ENCODE data around the gene C20orf144.

DNA sequence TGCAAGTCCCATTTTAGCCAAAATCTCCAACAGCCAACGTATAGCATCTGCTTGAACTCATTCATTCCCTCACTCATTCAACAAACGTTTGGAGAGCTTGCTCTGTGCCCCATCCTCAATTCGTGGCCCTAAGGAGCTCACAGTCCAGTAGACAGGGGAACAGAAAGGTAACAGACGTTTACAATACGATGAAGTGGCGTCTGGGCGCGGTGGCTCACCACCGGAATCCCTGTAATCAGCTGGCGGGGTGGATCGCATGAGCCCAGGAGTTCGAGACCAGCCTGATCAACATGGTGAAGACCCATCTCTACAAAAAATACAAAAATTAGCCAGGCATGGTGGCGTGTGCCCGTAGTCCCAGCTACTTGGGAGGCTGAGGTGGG is 24.8 kb downstream of the C20orf144 start:
- TF ChIP-seq CTCF (IDR thresholded peaks at IDR 0.05; ENCODE audit: low read length) (no peak), EZH2 (optimal IDR thresholded peaks at IDR 0.05; ENCODE audit: low read depth, low read length) (no peak), EZH2phosphoT487 (IDR thresholded peaks at IDR 0.05; ENCODE audit: low read length) (no peak)
